Measurements from ENCODE around the gene FARS2.

The FARS2 gene

GRCh38 chr6:5250451-5250850 lies 10.9 kb upstream of the FARS2 start:
- no peak for DNase-seq

DNA sequence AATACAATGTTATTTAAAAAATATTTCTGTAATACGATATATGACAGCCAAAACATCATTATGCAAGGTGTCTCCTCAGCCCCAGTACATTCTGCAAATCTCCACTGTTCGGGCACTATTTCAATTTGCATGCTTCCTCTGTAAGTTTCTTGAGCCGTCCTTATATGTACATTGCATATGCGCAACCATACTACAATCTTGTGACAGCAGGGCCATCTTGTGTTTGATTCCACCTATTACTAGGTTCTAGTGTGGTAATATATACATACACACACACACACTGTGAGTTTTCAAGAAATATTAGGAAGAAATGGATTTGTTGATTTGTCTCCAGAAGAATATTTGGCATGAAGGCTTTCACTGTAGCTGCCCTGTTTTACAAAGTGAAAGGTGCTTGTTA lies 10.4 kb upstream of the FARS2 start:
- DNase-seq: no peak

DNA sequence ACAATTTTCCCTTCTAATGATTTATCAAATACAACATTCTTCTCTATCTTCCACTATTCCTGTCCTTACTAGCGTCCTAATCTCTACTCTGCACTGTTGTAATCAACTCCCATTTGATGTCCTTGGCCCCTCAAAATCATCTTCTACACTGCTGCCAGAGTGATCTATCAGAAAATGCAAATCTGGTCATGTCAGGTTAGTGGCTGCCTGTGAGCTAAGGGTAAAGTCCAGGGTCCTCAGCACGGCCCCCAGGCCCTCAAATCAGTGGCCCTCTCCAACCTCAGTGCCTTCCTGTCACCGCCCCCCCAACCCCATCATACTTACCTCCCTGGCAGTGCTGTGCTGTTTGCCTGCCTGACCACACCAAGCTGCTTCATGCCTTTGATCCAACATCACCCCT lies 4.4 kb upstream of the FARS2 start:
- no peak for DNase-seq

GRCh38 chr6:5257400-5257799 lies 3.9 kb upstream of the FARS2 start:
- no peak for DNase-seq

- DNase-seq: no peak
Measured at GRCh38 chr6:5259428-5259827, 1.9 kb upstream of the FARS2 start.

GRCh38 chr6:5260111-5260620 lies 1.1 kb upstream of the FARS2 start:
- DNase-seq: peak in 1 of 2 experiments; percentile 63

DNA sequence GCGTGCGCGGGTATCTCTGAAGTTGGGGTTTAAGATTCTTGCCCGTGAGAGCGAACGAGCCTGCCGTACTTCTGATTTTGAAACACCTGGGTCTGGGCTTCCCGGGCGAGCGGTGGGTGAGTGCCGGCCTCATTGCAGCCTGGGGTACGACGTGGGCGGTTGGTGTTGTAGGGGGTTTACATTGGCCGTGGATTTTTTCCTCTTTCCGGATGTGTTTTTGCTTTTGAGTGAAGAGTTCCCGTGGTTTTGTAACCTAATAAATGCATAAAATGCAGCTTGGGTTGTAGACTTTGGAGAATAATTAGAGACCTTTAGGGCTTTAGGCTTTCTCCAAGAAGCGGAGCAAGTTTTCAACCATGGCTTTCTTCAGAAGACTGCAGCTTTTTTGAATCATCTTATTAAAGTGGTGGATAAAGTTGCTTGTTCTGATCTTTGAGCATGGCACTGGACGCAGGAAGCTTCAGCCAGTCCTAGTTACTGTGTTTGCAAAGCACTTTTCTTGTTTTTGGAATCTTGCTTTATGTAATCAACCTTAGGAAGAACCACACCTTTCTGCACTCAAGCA lies 314 bp downstream of the FARS2 start:
- no peak for DNase-seq

GRCh38 chr6:5266423-5266822 lies 5.1 kb downstream of the FARS2 start:
- no peak for DNase-seq

DNA sequence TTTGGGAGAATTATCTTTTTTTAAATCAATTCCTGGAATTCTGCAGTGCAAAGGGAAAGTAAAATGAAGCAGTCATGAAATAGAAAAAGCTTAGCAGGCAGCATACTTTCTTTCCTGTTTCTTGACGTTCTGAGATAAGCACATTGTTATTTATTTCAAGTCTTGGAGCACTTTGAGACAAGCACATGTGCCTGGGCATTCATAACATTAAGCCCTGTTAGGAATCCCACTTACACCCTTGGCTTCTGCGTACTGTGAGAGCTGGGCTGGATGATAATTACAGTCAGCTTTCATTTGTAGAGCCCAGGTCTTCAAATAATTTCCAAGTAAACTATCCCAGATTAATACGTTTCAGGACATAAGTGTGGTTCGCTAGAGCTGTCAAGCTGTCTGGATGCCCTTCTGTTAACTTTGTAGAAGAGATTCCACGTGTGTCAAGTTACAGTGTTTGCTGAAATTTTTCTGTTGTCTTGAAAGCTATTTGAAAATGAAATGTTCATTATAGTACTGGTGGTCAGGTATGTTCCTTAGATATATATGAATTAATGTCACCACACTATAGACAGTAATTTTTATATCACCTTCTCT lies 8.9 kb downstream of the FARS2 start:
- no peak for DNase-seq

- no peak for DNase-seq
Measured at GRCh38 chr6:5271926-5272325, 10.6 kb downstream of the FARS2 start.

- no peak for DNase-seq
Measured at GRCh38 chr6:5274231-5274630, 12.9 kb downstream of the FARS2 start.

DNA sequence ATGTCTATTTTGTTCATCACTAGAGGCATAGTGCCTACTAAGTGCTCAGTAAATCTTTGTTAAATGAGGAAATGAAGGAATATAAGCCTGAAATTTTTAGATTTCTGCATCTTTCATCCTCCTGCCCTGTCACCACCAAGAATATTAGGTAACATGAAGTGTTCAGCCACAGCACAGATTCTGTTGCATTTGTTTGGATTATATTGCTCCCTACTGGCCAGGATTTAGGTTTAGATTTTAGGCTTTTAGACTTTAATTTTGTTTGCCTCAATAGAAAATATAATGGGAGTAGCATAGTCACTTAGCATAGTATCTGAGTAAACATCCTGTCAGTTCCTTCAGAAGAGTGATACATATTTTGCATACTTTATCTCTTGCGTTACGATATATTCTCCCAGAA lies 14.2 kb downstream of the FARS2 start:
- no peak for DNase-seq

DNA sequence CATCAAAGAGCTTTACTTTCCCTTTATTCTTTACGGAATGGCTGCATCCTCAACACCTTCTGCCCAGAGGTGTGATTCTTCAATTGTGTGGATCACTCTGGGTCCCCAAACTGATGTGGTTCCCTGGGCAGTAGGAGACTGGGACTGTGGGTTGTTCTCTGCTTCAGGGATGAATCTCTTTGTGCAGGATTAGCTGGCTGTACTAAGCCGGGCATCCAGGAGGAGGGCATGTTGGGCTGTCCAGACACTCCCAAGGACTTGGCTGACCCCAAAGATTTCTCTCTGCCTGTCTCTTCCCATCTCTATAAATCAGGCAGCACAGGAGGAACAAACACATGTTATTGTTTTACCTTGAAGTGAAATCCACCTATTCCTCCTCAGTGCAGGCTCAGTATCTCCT lies 15.3 kb downstream of the FARS2 start:
- no peak for DNase-seq

GRCh38 chr6:5277589-5277988 lies 16.3 kb downstream of the FARS2 start:
- no peak for DNase-seq

- DNase-seq: no peak
Measured at GRCh38 chr6:5278047-5278446, 16.7 kb downstream of the FARS2 start.

DNA sequence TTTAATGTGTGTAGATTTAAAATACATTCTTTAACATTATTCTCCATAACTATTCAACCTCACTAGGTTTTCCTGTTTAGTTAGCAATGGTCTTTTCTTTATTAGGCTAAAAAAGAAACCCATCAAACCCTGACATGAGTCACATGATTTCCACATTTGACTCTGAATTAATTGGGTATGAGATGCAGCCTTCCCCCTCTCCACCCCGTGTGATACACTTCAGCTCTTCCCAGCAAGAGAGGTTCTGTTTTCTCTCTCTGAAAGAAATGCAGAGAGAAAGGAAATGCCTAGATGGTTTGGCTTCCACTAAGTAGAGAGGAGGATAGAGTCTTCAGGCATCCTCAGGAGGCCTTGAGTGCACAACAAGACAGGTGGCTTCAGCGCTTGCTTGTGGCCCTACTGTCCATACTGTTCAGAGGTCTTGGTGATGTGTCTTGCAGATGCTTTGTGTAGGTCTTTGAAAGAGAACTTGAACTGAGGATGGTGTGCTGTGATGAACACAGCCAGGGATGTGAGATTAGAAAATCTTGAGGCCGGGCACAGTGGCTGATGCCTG lies 17.3 kb downstream of the FARS2 start:
- no peak for DNase-seq

DNA sequence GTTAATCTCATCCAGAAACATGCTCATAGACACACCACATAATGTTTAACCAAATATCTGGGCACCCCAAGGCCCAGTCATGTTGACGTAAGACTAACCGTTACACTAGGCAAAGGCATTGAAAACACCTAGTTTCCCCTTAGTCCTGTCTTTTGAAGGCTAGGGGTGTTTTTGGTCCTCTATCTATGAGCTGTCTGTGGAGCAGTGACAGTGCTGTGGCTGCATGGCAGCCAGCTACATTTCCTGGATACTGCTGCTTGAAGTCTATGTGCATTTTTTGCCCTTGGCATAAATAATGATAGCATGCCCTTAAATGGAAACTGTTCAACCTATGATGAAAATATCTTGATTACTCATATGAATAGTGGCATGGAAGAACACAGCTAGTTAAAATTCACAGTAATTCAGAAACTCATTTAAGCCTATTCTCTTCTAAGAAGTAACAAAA lies 18.6 kb downstream of the FARS2 start:
- DNase-seq: no peak

- no peak for DNase-seq
Measured at GRCh38 chr6:5280920-5281319, 19.6 kb downstream of the FARS2 start.

GRCh38 chr6:5282191-5282623 lies 20.9 kb downstream of the FARS2 start:
- DNase-seq: no peak

GRCh38 chr6:5285081-5285480 lies 23.8 kb downstream of the FARS2 start:
- DNase-seq: no peak

DNA sequence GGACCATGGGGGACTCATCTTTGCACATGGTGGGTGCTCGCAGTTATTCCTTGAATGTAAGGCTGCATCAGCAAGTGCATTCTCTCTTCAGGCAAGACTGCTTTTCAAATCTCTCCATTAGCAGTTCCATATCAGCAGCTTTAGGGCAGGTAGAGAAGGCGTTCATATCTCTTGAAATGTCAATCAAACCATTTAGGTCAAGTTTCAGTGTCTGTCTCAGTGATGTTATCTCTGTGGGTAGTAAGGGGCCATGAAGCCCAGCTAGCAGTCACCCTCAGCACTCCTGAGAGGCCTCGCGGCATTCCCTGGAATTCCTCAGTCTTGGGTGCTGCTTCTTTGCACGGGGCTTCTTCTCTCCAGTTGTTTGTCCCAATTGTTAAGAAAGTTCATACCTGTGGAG lies 24.2 kb downstream of the FARS2 start:
- DNase-seq: no peak

DNA sequence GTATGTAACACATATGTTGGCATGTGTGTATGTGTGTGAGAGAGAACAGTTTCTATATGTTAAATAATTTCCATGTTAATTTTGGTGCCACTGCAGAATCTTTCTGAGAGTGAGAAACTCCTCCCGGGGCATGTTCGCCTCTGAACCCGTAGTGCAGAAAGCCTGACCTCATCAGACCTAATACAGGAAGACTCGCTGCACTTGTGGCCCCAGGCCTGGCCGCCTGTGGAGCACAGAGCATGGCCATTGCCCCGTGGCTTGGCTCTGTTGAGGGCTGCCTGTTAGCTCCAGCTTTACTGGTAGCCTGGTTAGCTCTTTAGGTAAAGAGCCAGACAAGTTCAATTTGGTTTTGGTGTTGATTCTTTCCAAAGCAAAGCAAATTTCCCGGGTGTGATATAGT lies 25.5 kb downstream of the FARS2 start:
- no peak for DNase-seq

GRCh38 chr6:5287205-5287965 lies 26.1 kb downstream of the FARS2 start:
- DNase-seq: no peak

- DNase-seq: no peak
Measured at GRCh38 chr6:5287966-5288297, 26.6 kb downstream of the FARS2 start.

Data from NCI-H446 (cell line).